NOMO-1 treated with dmso at 0.1 percent for 144 hours (cell line): ENCODE data around the gene PSG7.
"Not testable (repeated sequence)": the region's sequence is repeated elsewhere in the genome, so short reads cannot be mapped to it uniquely, and the experiment has no call there.

Source experiments
- DNase-seq: peaks from one replicate; lab custom pipeline; 2025; ENCODE audit not compliant: unreplicated experiment; lab: John Stamatoyannopoulos, UW

PSG7 gene

DNA sequence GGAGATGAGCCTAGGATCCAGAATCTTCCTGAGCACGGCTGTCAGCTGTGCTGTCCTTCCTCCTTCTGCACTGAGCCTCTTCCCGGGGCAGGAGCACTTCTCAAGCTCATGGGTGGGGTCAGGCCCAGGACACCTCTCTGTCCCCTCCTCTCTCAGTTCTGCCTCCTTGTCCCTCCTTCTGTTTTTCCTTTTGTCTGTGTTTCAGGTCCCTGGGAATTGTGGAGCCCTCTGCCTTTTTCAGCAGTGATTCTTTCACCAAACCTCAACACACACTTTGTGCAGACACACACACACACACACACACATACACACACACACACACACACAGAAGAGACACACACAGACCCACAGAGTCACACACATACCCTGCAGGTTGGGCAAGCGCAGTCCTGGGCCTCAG, at the start of gene PSG7:
Gene PSG7 (minus strand): TSS at position 101 of the 400 bp plus-strand sequence. CDS start 131 bp downstream, outside the sequence.
- not testable (repeated sequence) for DNase-seq

DNA sequence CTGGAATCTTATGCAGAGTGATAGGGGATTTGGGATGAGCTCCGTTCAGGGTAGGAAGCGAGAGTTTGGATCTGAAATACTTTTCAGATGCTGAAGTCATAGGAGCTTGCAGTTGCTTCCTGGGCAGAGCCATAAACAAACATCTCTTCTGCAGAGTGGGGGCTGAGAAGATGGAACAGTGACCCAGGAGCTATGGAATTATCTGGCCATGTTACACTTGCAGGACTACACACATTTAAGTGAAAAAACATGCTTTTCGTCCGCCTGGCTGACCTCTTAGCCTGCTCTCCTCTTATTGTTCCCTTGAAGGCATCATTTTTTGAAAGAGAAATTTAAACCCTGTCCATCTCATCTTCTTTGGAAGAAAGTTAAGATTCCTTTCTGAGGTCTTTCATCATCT, 48.6 kb upstream of the PSG7 start:
- no peak for DNase-seq

DNA sequence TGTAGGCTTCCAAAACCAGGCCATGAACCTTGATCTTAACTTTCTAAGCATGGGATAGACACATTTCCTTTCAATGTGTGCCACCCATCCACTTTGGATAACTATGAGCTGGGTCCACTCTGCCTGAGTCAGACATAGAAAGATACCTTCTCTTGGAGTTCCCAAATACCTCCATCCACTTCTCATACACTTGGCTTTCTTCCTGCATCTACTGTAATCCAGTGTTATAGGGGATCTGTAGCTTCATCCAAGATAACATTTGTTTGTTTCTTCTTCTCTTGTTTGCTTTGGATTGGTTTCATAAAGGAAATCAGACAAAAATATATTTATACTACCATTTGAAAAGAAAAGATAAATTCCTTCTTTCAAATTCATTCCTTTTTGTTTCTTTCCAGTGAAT, 45.1 kb upstream of the PSG7 start:
- not testable (repeated sequence) for DNase-seq

DNA sequence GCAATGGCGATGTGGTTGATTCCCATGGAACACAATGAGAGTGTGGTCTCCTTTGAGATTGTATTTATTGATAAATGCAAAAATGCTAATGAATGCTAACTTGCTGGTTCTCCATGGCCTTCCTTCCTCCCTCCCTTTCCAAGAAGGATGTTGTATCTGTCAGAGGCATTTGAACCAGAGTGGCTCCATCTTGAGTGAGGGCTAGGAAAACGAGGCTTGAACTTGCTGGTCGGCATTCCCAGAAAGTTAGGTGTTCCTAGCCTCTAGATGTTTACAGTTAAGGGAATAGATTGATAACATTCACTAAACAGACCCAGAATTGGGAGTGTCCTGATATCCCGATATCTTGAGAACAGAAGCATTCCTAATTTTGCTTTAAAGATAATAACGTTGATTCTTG, 34.4 kb upstream of the PSG7 start:
- DNase-seq, result not testable (repeated sequence)

DNA sequence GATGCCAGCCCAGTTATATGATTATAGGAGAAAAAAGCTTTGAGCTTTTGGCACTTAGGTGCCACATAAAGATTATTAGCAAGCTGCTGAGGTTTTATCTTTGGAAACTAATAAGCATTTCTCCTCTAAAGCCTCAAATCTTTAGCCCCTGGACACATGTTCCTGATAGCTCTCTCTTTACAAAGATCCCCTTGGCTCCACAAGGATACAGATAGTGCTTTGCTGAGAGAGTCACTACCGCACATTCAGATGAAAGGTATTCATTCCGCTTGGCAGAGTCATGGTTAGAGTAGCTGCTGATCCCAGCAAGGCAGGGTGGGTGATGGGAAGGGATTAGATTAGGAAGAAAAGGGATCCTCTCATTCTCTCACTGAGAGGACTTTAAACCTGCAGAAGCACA, 28.2 kb upstream of the PSG7 start:
- DNase-seq, result no peak

DNA sequence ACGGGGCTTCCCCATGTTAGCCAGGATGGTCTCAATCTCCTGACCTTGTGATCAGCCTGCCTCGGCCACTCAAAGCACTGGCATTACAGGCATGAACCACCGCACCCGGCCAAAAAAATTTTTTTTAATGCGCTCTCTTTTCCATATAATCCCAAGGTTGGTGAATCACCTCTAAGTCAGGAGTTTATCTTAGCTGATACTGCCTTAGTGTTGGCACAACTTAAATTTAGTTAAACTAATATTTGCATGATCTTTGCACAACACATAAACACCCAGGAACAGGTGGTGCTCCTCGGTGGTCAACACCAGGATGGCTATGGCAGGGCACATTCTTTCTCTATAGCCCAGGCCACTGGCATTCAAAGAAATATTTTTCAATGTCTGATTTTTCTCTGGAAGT, 24.1 kb upstream of the PSG7 start:
- no peak for DNase-seq

DNA sequence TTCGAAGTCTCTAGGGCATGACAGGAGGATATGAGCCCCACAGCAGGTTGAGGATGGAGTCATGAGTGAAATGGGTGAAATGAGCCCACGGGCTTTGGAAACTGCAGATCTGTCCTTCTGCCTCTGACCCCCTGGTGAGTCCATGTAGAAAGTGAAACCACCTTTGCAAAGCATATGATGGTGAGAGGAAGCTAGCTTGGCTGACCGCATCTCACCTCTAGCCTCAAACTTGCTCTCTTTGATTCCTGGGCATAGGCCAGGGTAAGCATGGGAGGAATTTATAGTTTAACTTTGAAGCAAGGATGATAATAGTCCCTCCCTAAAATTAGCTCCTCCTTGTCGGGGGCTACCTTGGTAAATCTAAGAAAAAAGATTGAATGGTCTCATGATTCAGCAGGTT, 15.1 kb upstream of the PSG7 start:
- DNase-seq, result not testable (repeated sequence)

DNA sequence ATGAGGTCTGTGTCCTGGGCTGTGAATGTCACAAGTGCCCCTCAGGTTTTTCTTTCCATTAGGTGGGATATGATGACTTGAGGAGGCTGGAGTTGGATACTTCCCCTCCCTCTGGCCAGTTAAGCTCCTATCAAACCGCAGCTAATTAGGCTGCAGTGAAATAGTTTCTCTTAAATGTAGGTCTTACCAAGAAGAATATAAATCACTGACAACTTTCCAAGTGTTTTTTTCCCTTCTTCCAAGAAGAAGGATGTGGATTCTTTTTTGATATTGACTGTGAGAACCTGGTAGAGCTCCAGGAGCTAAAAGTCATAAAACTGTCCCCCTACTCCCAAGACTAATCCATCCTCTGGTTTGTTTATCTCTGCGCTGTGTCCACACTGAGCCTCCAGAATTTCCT, 14.5 kb upstream of the PSG7 start:
- DNase-seq, result not testable (repeated sequence)

DNA sequence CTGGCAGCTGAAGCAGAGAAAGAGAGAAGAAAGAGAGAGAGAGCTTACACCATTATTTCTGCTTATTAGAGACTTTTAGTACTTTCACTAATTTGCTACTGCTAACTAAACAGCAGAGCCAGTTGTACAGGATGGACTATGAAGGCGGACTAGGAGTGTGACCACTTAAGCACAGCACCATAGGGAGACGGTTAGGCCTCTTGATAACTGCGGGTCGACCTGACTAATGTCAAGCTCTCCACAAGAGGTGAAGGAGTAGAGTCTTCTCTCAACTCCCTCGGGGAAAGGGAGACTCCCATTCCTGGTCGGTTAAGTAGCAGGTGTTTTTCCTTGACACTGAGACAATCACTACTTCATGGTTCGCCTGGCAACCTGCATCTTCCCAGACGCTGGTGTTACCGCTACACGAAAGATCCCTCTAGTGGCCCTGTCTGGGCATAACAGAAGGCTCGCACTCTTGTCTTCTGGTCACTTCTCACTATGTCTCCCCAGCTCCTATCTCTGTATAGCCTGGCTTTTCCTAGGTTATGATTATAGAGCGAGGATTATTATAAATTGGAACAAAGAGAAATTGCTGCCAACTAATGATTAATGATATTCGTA, 5.3 kb upstream of the PSG7 start:
- DNase-seq, result no peak

DNA sequence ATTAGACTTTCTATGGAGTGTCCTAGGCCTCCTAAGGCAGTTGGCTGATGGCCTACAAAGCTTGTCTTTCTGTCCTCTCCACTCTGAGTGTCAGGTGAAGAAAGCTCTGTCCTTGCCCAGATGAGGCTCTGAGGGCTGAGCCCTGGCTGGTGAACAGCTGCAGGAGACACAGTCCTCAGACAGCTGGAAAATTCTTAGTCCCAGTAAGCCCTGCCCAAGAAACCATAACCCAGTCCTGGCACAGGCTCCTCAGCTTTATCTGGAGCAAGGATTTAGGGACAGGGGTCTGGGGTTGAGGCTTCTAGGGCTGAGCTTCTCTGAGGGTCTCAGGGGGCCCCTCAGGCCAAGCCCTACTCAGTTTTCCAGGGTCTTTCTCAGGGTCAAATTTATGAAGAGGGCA, 2.3 kb downstream of the PSG7 start:
- not testable (repeated sequence) for DNase-seq

DNA sequence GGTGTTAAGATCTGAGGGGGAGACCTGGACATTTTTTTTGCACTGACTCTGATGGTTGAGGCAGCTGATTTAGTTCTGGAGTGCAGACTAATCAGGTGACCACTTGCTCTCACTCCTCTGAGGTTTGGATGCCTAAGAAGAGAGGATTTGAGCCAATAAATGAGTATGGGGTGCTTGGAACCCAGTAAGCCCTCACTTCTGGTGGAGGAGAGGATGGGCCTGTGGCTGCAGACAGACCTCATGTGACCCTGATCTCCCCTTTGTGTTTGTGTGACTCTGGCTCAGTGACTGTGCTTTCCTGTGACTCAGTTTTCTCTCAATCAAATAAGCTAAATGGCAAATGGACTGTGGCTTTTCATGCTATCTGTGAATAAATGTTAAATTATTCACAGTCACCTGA, 2.8 kb downstream of the PSG7 start:
- DNase-seq, result not testable (repeated sequence)

DNA sequence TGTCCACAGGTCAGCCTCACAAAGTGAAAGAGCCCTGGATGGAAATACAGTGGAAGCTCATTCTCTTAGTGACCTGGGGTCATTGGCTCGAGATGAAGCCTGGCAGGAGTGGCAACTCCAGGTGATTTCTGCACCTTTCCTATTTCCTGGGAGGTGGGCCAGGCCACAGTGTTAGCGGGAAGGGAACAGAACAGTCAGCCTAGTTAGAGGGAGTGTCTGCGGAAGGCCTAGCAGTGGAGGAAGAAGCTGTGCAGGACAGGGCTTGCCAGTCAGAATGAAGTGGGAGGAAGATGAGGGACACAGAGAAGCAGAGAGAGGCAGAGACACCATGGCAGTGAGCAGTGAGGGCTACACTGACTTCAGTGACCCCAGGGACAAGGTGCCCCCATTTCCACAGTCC, 3.6 kb downstream of the PSG7 start:
- DNase-seq, result not testable (repeated sequence)

DNA sequence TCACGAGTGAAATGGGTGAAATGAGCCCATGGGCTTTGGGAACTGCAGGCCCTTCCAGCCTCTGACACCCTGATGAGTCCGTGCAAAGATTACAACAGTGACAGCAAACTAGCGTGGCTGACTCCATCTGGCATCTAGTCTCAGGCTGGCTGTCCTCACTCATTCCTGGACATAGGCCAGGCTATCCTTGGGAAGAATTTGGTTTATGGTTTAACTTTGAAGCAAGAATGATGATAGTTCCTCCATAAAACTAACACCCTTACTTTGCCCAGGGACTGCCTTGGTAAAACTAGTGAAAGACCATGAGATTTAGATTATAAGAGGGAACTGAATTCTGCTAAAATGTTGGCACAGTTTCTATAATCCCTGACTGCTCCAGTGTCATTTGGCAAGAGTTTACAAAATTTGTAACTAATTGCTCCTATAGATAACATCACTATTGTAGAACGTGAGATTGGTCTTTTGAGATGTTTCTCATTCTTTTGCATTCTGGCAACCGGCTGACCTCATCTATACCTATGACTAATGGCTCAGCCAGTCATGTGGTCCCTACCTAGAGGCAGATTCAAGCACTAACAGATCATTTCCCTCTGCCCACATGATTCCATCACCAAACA, 4.4 kb downstream of the PSG7 start:
- DNase-seq, result not testable (repeated sequence)

DNA sequence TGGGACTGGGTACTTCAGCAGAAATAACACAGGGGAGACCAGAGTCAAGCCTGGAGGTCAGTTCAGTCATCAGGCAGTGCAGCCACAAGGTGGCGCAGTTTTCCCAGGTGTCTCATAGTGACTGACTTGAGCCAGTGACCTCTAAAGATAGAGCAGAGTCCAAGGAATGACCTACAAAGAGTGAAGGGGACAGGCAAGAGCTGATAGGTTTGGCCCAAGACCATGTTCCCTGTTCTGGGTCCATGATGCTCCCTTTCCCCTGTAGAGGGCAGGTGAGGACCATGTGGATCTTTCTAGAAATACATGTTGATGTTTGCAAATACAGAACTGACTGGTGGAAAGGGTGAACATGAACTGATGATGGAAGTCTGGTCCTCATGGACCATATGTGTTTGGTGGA, 6.8 kb downstream of the PSG7 start:
- DNase-seq, result not testable (repeated sequence)

DNA sequence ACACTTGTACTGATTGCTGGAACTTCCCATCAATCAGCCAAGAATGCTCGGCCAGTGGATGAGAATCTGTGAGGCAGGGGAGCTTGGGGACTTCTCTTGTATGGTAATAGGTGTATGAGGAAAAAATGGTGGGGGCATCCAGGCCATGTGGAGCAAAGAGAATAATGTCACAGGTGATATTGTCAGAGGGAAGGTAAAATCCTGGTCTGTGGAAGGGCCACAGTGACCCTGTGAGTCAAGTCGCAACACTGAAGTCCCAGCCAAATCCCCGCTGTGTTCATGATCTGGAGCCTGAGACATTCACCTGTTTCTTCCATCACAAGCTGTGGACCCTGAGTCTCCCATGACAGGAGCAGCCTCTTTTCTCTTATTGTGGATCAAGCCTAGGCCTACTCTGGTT, 8.1 kb downstream of the PSG7 start:
- no peak for DNase-seq

DNA sequence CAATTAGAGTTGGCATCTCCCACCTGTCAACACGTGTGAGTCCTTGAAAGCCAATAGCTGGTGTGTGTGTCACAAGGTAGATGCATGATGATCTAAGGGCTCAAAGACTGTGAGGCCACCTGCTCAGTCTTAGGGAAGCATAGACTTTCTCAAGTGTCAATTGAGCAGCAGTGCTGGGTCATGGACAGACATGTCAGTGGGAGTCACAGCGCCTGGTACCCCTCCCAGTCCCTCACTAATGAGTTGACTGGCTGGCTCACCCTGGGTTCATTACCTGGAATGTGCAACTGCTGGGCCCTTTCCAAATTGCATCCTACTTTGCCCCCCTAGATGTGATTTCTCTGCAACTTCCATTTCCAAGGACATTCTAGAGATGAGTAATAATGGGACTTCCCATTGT, 10.2 kb downstream of the PSG7 start:
- no peak for DNase-seq

DNA sequence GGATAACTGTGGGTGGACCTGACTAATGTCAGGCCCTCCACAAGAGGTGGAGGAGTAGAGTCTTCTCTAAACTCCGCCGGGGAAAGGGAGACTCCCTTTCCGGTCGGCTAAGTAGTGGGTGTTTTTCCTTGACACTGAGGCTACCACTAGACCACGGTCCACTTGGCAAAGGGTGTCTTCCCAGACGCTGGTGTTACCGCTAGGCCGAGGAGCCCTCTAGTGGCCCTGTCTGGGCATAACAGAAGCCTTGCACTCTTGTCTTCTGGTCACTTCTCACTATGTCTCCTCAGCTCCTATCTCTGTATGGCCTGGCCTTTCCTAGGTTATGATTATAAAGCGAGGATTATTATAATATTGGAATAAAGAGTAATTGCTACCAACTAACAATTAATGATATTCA, 13.9 kb downstream of the PSG7 start:
- DNase-seq, result not testable (repeated sequence)

DNA sequence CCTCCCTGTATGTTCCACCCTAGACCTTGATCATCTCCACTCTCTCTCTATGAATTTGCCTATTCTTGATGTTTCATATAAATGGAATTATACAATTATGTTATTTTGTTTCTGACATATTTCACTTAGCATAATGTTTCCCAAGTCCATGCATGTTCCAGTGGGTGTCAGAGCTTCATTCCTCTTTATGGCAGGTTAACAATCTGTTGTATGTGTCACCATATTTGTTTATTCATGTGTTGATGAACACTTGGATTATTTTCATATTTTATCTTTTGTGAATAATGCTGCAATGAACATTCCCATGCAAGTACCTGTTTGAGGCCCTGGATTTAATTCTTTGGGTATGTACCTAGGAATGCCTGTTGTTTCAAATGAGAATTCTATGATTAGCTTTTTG, 16.0 kb downstream of the PSG7 start:
- DNase-seq, result not testable (repeated sequence)

DNA sequence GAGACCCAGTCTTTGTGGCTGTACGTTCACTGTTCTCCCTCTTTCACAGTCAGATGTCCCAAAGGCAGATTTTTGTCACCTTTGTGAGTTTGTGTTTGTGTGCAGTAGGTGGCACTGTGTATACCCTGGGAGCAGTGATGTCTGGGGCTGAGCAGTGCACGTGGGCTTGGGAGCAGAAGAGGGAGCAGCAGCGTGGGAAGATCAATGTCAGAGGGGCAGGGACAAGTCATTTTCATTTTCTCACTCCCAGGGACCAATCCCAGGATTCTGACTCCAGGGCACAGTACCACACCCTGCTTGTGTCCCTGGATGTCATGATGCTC, 17.3 kb downstream of the PSG7 start:
- no peak for DNase-seq

DNA sequence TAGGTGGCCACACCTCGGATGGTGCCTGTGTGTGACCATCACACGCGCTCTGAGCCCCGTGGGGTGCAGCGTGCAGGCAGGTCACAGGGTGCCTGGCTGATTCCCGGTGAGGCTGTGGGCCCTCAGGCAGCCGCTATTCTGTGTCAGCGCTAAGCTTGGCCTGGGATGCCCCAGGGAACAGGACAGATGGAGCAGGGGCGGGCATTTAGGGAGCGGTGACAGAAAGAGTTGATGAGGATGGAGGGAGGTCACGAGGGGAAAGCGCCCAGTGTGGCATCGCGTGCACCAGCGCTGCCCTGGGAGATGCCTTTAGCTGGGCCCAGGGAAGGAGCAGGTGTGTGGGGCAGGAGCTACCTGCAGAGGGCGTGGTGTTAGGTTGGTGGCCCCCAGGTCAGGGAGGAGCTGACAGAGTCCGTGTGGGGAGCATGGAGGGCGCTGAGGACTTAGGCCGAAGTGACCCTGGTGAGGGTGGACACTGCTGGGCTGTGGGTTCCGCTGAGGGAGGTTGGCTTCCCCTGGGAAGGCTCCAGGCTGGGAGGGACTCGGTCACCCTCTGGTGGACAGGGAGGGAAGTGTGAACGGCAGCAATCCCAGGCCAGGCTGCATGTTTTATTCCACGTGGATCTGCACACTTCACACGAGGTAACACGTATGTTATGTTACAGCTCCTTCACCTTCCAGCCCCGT, 17.8 kb downstream of the PSG7 start:
- DNase-seq, result not testable (repeated sequence)

DNA sequence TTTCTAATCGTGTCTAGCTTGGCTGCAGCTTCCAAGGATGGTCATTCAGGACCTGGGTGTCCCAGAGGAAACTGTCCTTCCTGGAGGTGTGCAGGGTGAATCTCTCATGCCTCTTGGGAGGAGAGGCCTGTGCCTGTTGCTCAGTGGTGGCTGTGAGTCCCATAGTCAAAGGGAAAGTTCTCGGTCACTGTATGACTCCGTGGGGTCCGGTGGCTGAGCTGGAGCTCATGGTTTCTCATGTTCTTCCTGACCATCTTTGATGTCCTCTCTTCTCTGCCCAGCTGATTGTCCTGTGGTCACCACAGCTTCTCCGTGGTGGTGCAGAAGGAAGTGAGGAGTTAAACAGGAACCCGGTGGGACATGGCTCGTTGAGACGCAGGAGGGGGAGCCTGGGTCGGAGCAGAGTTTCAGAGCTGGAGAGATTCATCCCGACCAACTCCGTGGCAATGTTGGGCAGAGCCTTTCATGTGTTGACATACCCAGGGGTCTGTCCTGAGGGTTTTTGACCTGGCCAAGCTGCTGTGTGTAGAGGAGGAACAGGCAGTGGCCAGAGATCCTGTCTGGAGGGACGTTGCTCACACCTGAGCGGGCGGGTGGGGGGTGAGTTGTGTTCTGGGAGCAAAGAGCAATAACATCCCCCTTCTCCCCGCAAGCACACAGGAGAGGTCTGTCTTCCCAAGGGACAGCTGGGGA, 18.5 kb downstream of the PSG7 start:
- not testable (repeated sequence) for DNase-seq

DNA sequence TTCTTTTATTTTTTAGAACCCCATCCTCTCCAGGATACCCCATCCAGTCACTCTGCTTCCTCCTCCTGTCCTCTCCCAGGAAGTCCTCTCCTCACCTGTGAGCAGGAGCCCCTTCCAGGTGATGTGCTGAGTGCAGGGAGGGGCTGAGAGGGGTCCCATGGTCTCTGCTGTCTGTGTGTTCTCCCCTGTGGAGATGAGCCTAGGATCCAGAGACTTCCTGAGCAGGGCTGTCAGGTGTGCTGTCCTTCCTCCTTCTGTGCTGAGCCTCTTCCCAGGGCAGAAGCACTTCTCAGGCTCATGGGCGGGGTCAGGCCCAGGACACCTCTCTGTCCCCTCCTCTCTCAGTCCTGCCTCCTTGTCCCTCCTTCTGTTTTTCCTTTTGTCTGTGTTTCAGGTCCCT, 19.4 kb downstream of the PSG7 start, which contains the start of gene PSG6:
Gene PSG6 (minus strand): TSS at position 261 of the 400 bp plus-strand sequence. CDS start 102 bp downstream, at position 159.
- DNase-seq, result not testable (repeated sequence)
